ENCODE results near the gene ASCL3.
"Not testable (repeated sequence)": the region's sequence is repeated elsewhere in the genome, so short reads cannot be mapped to it uniquely, and the experiment has no call there.

The ASCL3 gene, protein sequence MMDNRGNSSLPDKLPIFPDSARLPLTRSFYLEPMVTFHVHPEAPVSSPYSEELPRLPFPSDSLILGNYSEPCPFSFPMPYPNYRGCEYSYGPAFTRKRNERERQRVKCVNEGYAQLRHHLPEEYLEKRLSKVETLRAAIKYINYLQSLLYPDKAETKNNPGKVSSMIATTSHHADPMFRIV

GRCh38 chr11:8942518-8943066 is at the start of gene ASCL3:
Gene ASCL3 (minus strand): TSS chr11:8943016. CDS start chr11:8938161, 4,855 bp downstream.
- H3K27ac ChIP-seq: no peak within 1 kb of the TSS
- no peak for TF ChIP-seq CTCF (conservative IDR thresholded peaks at IDR 0.05)

- no peak overlapping the region for H3K27ac ChIP-seq
- TF ChIP-seq CTCF (conservative IDR thresholded peaks at IDR 0.05): no peak
Measured at GRCh38 chr11:8989453-8989852, 46.6 kb upstream of the ASCL3 start.

DNA sequence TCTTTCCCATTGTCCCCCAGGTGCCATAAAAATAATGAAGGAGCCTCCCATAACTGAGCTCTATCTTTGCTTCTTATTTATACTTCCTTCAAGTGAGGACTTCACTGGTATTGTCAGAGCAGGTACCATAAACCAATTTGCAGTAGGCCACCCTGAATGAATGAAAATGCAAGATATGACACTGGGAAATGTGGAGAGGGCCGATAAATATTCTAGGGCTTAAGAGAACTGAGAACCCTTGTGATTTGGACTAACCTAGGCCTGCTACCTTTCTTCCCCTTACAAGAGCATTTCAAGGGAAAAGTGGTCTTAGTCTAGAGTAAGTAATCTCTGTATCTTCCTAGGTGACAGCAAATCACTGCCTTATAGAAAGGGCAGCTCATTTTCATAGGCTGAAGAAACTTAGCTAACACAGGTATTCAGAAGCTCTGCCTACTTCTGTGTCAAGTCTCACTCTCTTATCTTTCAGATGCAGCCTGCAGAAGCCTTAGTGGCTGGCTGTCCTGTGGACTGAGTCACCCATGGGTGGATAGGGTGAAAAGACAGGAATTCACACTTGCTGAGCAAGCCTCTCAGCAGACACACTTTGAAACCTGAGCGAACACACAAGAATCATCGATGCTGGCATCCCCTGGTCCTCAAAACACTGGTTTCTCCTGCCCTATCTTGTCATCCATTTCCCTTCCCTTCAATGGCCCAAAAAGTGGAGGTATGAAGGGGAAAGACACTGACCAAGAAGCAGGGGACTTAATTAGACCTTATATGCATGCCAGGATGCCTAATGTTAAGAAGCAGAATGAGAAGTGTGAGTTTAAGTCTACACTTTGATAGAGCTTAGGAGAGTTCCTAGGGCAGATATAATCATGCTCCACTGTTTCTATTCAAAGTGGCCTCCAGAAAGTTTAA is 45.8 kb upstream of the ASCL3 start:
- TF ChIP-seq CTCF (conservative IDR thresholded peaks at IDR 0.05): no peak
- no peak overlapping the region for H3K27ac ChIP-seq

DNA sequence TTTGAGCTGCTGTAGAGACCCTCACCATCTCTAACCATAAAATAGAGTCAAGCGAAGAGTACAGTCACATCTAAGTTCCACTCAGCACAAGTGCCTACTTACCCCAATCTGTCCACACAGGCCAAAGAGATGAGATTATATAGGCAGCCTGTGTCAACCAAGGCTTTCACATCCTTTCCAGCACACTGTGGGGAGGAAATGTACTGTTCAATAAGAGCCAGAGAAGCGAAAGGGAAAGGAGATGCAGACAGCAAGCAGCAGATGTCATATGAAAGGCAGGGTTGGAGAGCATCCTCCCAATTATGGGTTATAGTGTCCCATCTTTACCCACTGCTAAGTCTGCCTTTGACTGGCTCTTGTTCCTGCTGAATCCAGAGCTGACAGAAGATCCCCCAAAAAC is 44.6 kb upstream of the ASCL3 start:
- no peak overlapping the region for H3K27ac ChIP-seq
- no peak for TF ChIP-seq CTCF (conservative IDR thresholded peaks at IDR 0.05)

GRCh38 chr11:8986772-8987171 is 44.0 kb upstream of the ASCL3 start:
- not testable (repeated sequence) for H3K27ac ChIP-seq

DNA sequence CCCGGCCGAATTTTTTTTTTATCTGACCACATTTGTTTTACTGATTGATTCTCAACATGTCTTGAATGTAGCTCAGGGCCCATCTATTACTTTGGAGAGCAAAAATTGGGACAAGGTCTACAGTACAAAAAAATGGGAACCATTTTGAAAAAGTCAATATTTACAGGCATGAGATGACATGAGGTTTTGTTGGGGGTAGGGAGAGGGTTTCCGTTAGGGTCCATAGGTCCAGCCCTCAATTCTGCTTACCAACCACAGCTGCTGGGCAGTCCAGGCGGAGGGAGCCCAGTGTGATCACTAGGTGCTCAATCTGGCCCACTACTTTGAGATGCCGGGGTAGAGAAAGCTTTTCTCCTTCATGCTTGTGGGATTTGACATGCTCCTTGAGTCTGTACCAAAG is 42.6 kb upstream of the ASCL3 start:
- TF ChIP-seq CTCF (conservative IDR thresholded peaks at IDR 0.05): no peak
- no peak overlapping the region for H3K27ac ChIP-seq

- no peak overlapping the region for H3K27ac ChIP-seq
- no peak for TF ChIP-seq CTCF (conservative IDR thresholded peaks at IDR 0.05)
Measured at GRCh38 chr11:8983552-8983951, 40.7 kb upstream of the ASCL3 start.

- TF ChIP-seq CTCF (conservative IDR thresholded peaks at IDR 0.05): no peak
- no peak overlapping the region for H3K27ac ChIP-seq
Measured at GRCh38 chr11:8980485-8980884, 37.7 kb upstream of the ASCL3 start.

DNA sequence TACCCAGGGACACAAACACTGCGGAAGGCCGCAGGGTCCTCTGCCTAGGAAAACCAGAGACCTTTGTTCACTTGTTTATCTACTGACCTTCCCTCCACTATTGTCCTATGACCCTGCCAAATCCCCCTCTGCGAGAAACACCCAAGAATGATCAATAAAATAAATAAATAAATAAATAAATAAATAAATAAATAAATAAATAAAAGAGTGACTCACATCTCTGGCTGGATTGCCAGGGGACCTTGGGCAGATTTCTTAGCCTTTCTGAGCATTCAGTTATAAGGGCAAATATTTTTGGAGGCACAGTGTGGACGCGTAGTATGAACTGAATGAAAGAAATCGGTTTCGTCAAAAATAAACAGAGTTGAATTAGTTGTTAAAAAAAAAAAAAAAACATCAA is 36.5 kb upstream of the ASCL3 start:
- not testable (repeated sequence) for H3K27ac ChIP-seq

All from VCaP (cell line).